AG08396 (cell line): ENCODE data around the gene NEUROD2.
"Not testable (repeated sequence)": the region's sequence is repeated elsewhere in the genome, so short reads cannot be mapped to it uniquely, and the experiment has no call there.

Experiments
- DNase-seq: peaks from one replicate; pipeline ENCODE4 v3.0.0; 2012; ENCODE audit warnings: low spot score, mixed read lengths

The NEUROD2 gene

GRCh38 chr17:39601758-39602532, 5.8 kb downstream of the NEUROD2 start:
- no peak for DNase-seq

GRCh38 chr17:39600997-39601597, 6.6 kb downstream of the NEUROD2 start:
- no peak for DNase-seq

DNA sequence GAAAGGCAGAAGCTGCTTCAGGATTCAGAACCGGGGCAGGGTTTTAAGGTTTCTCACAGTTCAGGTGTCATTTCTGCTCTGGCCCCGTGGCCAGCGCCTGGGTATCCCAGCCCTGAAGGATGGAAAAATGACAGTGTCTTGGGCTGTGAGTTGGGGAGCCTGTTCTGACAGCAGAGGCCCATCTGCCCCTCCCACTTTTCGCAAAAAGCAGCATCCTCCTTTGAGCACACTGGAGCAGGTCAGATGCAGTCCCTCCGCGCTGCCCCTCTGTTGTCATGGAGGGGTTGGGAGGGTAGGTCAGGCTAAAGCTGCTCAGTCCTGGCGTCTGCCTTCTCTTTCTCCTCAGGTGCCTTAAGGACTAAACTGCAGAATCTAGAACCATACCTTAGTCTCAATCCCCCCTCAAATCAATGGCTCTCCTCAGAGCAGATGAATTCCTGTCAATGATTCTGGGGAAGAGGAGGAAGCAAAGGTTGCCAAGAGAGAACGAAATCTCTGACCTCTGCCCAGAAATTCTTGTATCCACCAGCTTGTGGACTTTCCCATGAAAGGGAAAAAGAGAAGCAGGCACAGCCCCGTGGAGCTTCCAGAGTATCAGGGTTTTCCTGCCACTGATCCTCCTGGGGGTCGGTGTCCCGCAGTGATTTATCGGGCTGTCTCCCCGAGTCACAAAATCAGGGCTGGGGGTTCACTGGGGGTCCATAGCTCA, 7.3 kb downstream of the NEUROD2 start:
- DNase-seq, result no peak

DNA sequence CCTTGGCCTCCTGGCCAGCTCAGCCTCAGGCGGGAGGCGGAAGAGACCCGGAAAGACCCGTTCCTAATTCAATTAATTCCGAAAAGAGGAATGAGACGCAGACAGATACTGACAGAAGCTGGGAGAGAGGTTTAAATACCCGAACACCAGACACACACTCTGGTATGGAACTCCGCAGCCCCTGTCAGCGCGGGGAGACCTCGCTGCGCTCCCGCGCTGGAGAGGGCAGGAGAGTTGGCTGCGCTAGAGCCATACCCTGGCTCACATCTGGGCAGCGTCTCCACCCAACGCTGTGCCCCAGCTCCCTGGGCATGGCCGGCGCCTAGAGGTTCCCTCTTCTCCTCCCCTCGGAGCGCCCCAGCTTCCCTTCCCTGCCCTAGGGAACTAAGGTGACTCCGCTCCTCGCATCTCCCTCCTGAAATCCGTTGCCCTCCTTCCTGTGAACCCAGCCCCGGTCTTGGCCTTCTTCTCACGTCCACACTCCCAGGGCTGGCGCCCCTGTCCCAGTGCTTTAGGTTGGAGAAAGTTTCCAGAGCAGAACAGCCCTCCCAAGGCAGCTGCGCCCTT, 8.0 kb downstream of the NEUROD2 start:
- no peak for DNase-seq

DNA sequence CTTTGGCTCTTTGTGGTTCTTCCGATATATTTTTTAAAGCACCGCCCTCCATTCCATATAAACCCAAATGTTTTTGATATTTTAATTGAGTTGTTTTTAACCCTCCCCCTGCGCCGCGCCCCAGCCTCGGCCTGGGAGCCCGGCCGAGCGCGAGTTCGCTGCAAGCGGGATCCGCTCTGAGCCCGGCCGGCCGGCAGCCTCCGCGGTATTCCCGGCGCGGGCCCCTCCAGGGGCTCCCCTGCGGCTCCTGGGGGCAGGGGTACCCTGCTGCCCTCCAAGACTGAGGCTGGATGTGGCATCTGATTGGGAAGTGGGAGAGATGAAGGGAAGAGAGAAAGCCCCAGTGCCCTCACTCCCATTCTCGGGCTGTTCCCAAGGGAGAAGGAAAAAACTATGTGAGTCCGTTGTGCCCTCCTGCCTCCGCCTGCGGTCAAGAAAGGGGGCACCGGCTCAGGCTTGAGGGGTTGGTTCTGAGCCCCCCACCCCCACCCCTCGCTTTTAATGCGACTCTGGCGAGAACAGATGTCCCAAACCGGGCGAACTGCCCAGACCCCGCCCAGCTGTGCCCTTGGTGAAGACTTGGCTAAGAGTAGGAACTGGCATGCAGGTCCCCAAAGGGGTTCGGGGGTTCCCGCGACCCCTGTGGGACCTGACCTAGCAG, 8.6 kb downstream of the NEUROD2 start:
- no peak for DNase-seq

DNA sequence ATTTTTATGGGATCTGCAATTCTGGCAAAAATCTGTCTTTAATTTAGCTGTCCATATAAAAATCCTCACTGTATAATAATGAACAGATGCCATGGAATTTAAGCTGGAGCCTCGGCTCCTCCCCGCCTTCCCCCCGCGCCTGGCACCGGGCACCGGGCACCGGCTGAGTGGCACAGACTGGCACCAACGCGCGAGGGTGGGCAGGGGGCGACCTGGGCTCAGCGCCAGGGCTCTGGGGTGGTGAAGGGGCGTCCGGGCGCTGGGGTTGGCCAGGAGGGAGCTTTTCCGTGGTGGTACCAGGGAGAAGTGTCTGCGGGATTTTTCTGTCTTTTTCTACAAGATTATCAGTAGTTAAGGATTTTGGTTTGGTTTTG, 9.1 kb downstream of the NEUROD2 start:
- no peak for DNase-seq

- no peak for DNase-seq
Measured at GRCh38 chr17:39598047-39598481, 9.7 kb downstream of the NEUROD2 start.

DNA sequence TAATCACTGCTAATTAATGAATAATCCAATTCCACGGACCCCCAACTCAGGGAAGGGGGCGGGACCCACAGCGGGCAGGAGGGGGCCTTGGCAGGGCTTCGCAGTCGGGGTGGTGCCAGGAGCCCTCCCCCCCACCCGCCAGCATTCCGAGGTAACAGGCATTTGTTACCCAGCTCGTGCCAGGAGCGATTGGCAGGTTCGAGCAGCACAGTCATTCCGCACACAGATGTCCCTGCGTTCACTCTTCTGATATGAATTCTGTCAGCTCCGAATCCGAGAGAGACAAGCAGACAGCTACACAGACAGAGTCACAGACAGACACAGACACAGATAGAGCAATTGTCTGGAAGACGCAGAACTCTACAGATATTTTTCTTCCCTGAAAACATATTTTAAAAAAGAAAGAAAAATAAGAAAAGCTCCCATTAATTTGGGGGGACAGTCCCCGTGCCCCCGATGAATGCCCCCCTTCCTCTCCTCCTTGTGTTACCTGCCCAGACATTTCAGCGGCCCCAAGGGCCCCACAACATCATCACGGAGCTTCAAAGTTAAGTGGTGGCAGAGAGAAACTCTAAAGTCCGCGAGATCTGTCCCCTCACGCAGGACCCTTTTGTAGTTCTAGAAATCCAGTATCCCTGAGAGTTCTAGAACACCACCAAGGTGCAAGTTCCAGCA, 10.2 kb downstream of the NEUROD2 start:
- DNase-seq, result no peak

DNA sequence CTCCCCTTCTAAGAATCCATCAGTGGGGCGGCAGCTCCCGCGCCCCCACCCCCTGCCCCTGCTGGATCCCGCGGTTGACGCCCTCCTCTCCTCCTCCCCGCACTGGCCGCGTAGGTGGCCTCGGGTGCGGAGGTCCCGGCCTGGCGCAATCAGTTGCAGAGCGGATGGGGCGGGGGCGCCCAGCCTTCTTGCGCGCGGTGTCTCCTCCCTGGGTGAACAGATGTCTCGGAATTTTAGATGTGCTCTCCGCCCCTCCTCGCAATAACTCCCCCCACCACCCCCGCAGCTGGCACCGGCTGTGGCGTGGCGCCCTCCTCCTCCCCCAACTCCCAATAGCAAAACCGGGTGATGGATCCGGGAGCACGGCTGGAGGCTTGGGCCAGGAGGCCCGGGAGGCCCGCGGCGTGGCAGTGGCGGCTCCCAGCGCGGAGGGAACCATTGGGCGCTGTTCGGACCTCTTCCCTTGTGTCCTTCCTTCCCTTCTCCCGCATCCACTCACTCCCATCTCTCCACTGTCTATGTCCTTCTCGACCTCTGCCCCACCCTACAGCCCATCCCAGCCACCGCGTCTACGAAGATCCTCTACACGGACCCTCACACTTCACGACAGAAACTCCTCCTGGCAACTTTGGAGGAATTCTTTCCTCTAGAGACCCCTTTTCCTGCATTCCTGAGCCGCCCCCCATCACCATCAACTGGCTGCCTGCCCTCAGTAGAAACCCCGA, 11.0 kb downstream of the NEUROD2 start:
- no peak for DNase-seq

DNA sequence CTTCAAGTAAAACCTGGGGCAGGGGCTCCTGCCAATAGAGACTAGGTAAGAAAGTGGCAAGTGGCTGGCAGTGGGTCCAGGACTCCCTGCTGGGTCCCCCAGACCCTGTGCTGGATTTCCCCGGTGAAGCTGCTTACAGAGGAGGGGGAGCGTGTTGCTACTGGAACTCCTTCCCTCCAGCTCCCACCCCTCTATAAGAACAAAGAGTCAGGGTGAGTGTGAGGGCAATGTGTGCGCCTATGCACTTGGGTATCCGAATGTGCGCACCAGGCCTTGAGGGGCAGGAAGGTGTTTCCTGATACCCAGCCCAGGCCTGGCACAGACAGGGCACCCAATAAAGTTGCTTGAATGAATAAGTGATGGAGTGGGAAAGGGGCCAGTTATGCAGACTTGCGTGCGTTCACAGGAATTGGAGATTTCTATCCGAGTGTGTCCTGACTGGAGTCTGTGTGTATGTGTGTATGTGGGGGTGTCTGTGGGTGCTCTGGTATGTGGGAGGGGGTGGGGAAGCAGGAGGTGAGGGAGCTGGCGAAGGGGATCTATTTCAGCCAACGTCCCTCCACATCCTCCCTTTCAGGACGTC, 11.7 kb downstream of the NEUROD2 start:
- no peak for DNase-seq

GRCh38 chr17:39595294-39595693, 12.4 kb downstream of the NEUROD2 start:
- DNase-seq, result no peak

DNA sequence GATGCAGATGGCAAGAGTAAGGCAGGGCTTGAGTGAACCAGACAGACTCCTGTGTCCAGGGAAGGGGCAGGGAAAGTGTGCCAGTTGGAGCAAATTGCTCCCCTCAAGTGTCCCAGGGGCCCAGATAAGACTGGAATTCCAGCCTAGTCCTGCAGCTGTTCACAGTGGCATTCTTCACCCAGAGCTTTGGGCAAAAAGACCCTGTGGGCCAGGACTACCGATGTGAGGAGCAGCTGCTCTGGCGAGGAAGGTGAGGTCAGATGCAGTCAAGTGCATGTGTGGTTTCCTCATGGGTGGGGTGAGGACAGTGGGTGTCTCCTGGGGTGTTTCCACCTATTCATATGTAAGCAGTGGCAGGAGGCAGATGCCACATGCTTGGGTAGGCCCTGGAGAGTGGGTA, 14.3 kb downstream of the NEUROD2 start:
- DNase-seq, result no peak

DNA sequence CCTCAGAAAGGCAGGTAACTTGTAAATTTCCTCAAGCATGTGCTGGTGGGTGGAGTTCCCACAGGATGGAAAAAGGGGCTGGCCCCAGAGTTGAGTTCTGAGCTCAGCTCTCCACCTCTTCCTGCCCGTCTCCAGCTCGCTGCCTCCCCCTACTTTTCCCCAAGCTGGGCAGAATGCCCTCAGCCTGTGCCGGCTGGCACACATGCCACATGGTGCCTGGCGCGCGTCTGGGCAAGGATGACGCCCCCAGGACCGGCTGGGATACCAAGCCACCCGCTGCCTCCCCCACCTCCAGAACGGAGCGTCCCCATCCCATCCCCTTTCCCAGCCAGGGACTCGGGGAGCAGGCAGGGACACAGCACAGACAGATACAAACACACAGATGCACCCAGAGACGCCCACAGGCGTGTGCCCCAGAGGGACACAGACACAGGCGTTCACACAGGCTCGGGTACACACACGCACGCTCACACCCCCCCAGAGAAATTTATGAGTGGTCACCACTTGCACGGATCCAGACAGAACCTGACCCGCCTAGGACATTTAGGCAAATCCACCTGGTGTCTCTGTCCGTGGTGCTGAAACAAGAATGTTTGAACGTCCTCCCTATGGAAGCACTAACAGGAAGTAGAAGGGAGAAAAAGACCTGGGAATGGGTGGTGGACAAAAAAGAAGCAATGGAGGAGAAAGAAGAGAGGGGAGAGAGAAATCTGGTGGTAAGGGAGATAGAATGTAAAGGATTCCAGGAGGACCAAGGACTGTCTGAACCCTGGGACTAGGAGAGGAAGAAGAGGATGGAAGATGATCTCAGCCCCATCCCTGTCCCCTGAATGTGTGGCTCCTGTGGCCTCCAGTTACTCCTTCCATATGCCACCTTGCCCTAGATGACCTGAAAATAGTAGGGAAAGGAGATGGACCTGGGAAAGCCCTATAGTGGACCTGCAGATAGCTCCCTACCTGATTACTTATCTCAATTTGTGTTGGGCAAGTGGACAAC, 15.5 kb downstream of the NEUROD2 start:
- DNase-seq, result no peak

GRCh38 chr17:39590180-39590579, 17.5 kb downstream of the NEUROD2 start:
- DNase-seq, result not testable (repeated sequence)

DNA sequence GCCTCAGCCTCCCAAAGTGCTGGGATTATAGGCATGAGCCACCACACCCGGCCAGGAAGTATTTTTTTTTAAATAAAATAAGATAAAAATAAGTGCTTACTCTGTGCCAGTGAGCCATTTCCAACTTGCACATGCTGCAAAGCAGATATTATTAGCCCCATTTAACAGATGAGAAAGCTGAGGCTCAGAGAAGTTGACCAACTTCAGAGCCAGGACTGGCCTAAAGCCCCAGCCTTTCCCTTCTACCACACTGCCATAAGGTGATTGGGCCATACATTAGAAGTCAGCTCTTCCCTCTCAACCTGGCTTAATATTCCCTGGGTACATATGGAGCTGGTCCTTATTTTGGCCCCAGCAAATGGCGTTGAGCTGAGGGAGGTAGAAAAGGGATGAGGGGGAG, 25.1 kb downstream of the NEUROD2 start:
- no peak for DNase-seq

- DNase-seq, result no peak
Measured at GRCh38 chr17:39581759-39582085, 26.0 kb downstream of the NEUROD2 start.

DNA sequence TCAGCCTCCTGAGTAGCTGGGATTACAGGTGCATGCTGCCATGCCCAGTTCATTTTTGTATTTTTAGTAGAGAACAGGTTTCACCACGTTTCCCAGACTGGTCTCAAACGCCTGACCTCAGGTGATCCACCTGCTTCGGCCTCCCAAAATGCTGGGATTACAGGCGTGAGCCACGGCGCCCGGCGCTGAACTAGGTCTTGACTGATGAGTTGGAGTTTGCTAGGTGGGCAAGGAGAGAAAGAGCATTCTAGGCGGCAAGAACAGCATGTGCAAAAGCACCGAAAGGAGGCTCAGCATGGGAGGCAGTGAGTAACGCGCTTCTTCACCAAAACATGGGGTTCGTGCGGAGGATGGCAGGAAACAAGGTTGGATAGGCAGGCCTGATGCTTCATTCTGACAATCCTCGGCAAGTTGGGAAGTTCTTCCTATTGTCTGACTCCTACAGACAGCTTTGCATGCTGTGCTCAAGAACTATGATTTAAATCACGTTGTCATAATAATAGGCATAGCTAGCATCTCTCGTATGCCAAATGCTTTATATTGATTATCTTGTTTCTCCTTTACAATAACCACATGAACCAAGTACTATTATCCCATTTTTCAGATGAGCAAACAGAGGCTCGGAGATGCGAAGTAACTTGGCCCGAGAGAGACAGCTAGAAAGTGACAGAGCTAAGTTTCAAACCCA, 26.5 kb downstream of the NEUROD2 start:
- no peak for DNase-seq

GRCh38 chr17:39580082-39580468, 27.6 kb downstream of the NEUROD2 start:
- no peak for DNase-seq
